ENCODE results near the gene TBC1D8B. TPM values are rescaled to one million over a fixed set of nuclear protein-coding genes. Genes with fewer than 3 reads are reported as not detected.

Gene TBC1D8B
- total RNA-seq, 1 donor from 2014 or later: 1.2 TPM

GRCh38 chrX:106903856-106904528 is 101.5 kb downstream of the TBC1D8B start:
- no peak overlapping the region for H3K4me3 ChIP-seq (ENCODE audit: low read depth, low read length)
- no peak for TF ChIP-seq CTCF (conservative IDR thresholded peaks at IDR 0.05; ENCODE audit: low read depth, low read length)

GRCh38 chrX:106905064-106905708 is 102.7 kb downstream of the TBC1D8B start:
- no peak overlapping the region for H3K4me3 ChIP-seq (ENCODE audit: low read depth, low read length)
- DNase-seq (ENCODE audit: low read depth): no peak
- TF ChIP-seq CTCF (conservative IDR thresholded peaks at IDR 0.05; ENCODE audit: low read depth, low read length): no peak

More at GRCh38 chrX:106903856-106904528, 101.5 kb downstream of the TBC1D8B start:
- no peak for DNase-seq (ENCODE audit: low read depth)

- no peak for TF ChIP-seq CTCF (conservative IDR thresholded peaks at IDR 0.05; ENCODE audit: low read depth, low read length)
- no peak for DNase-seq (ENCODE audit: low read depth)
- H3K4me3 ChIP-seq (ENCODE audit: low read depth, low read length): no peak overlapping the region
Measured at GRCh38 chrX:106906361-106906760, 103.9 kb downstream of the TBC1D8B start.

GRCh38 chrX:106912864-106913263 is 110.4 kb downstream of the TBC1D8B start:
- H3K4me3 ChIP-seq (ENCODE audit: low read depth, low read length): no peak overlapping the region
- TF ChIP-seq CTCF (conservative IDR thresholded peaks at IDR 0.05; ENCODE audit: low read depth, low read length): no peak
- DNase-seq (ENCODE audit: low read depth): no peak

- TF ChIP-seq CTCF (conservative IDR thresholded peaks at IDR 0.05; ENCODE audit: low read depth, low read length): no peak
- H3K4me3 ChIP-seq (ENCODE audit: low read depth, low read length): no peak overlapping the region
Measured at GRCh38 chrX:106917830-106918500, 115.5 kb downstream of the TBC1D8B start.

GRCh38 chrX:106919932-106920452 is 117.5 kb downstream of the TBC1D8B start, which contains the start of gene CLDN2:
TSS of gene CLDN2 (plus strand) at chrX:106920402. CDS start at chrX:106928229, 7,827 bp downstream.
- no peak for TF ChIP-seq CTCF (conservative IDR thresholded peaks at IDR 0.05; ENCODE audit: low read depth, low read length)
- no peak for DNase-seq (ENCODE audit: low read depth)
- H3K4me3 ChIP-seq (ENCODE audit: low read depth, low read length): no peak within 1 kb of the TSS

More at GRCh38 chrX:106917830-106918500, 115.5 kb downstream of the TBC1D8B start:
- DNase-seq (ENCODE audit: low read depth): no peak
